CD4-positive, alpha-beta T cell (primary cell): ENCODE measurements around the gene TBC1D16. TPM values are rescaled to one million over a fixed set of nuclear protein-coding genes. Genes with fewer than 3 reads are reported as not detected.

Experiments
- ATAC-seq: fragments of 200-7000 bp; cut with Tn5 transposase; one replicate; pipeline ENCODE4 v1.10.0; 2022; ENCODE audit warnings: mild to moderate bottlenecking; ENCODE audit not compliant: poor library complexity
- CTCF ChIA-PET: fragments of 350-600 bp; sonication (Branson Sonifier 250); formaldehyde crosslinking; loops from one replicate; lab custom pipeline; 2021; ENCODE audit warnings: antibody characterized with exemption, inconsistent platforms; lab: Charles Lee
- POLR2A ChIA-PET: fragments of 350-600 bp; sonication (Branson Sonifier 250); formaldehyde crosslinking; loops from one replicate; lab custom pipeline; 2021; ENCODE audit warnings: antibody characterized with exemption, inconsistent platforms; lab: Charles Lee
- DNase-seq, 14 experiments: peaks; one replicate each; pipeline ENCODE4 v3.0.0-alpha.2; 2013 to 2020; ENCODE audit warnings: mixed read lengths in 2 of 14
- H3K27ac ChIP-seq, 2 donors: one replicate each; pipeline versions ENCODE4 v1.5.1 to v1.7.0; 2013; ENCODE audit warnings: low read length in 2 of 2, low read depth in 1 of 2, mild to moderate bottlenecking in 1 of 2
- H3K27me3 ChIP-seq, 2 experiments: 1 replicate in 1 of 2; 2 replicates in 1 of 2; pipeline versions ENCODE4 v1.6.1 to v1.7.0; 2013; ENCODE audit warnings: low read length in 2 of 2, control low read depth in 1 of 2, mild to moderate bottlenecking in 1 of 2, moderate library complexity in 1 of 2; ENCODE audit not compliant: insufficient read depth in 2 of 2, control insufficient read depth in 1 of 2
- H3K36me3 ChIP-seq: one replicate; pipeline ENCODE4 v1.6.1; 2013; ENCODE audit warnings: low read length, control low read depth; ENCODE audit not compliant: insufficient read depth
- H3K4me1 ChIP-seq: one replicate; pipeline ENCODE4 v1.6.1; 2013; ENCODE audit warnings: low read length, control low read depth; ENCODE audit not compliant: insufficient read depth
- H3K4me3 ChIP-seq: one replicate; pipeline ENCODE4 v1.5.1; 2013; ENCODE audit warnings: mild to moderate bottlenecking, low read length, moderate library complexity
- H3K9me3 ChIP-seq, 2 experiments: 1 replicate in 1 of 2; 2 replicates in 1 of 2; pipeline versions ENCODE4 v1.6.1 to v1.7.0; 2013; ENCODE audit warnings: low read length in 2 of 2, mild to moderate bottlenecking in 2 of 2, control low read depth in 1 of 2, moderate library complexity in 1 of 2; ENCODE audit not compliant: control insufficient read depth in 1 of 2, insufficient read depth in 1 of 2
- H3K27ac Mint-ChIP-seq: one replicate; pipeline ENCODE4 v1.8.0; 2020; ENCODE audit warnings: mixed read lengths
- H3K27me3 Mint-ChIP-seq: one replicate; pipeline ENCODE4 v1.8.0; 2021; ENCODE audit warnings: mixed read lengths
- H3K36me3 Mint-ChIP-seq: one replicate; pipeline ENCODE4 v1.8.0; 2021; ENCODE audit warnings: low read depth, mixed read lengths
- H3K4me1 Mint-ChIP-seq: one replicate; pipeline ENCODE4 v1.8.0; 2021; ENCODE audit warnings: low read depth, mixed read lengths
- H3K4me3 Mint-ChIP-seq: one replicate; pipeline ENCODE4 v1.8.0; 2020; ENCODE audit warnings: mild to moderate bottlenecking, mixed read lengths
- H3K9me3 Mint-ChIP-seq: one replicate; pipeline ENCODE4 v1.8.0; 2020; ENCODE audit warnings: mixed read lengths
- CTCF ChIP-seq: fragments of 200-600 bp; IDR thresholded peaks from one replicate; pipeline ENCODE4 v1.8.0; 2022; ENCODE audit warnings: antibody characterized with exemption, mild to moderate bottlenecking
- intact Hi-C, 2 experiments: fragments of 100-400 bp; cut with DNase I in 1 of 2; cut with micrococcal nuclease in 1 of 2; formaldehyde crosslinking; loops; one replicate each; pipeline versions ENCODE4 v1.15.1 to v1.9.0; 2023 to 2025; cut with DNase I, micrococcal nuclease
- total RNA-seq, 174 experiments: library from RNA in 2 of 174; stranded (reverse) in 2 of 174; gene quantifications; one replicate each; pipeline ENCODE4 v1.2.3 and lab custom pipeline; 2021 to 2026

Gene TBC1D16
- total RNA-seq, 2 experiments from 2014 or later = 1.9 to 2.5 TPM

GRCh38 chr17:79987935-79988184 lies 47.8 kb downstream of the TBC1D16 start:
- Mint-ChIP-seq H3K4me3 (no peak overlapping the region), H3K27ac (peak overlapping the region; percentile 49), H3K4me1 (peaks cover 26% of the 10 kb centered on the region), H3K27me3 (no peaks in the 10 kb centered on the region), H3K36me3 (no peaks in the 10 kb centered on the region), H3K9me3 (no peaks in the 10 kb centered on the region)
- Histone ChIP-seq H3K36me3 (no peaks in the 10 kb centered on the region), H3K27ac (no peak overlapping the region), H3K4me1 (peaks cover 23% of the 10 kb centered on the region), H3K27me3 (no peaks in the 10 kb centered on the region), H3K9me3 (no peaks in the 10 kb centered on the region), H3K4me3 (no peak overlapping the region)
- ATAC-seq = no peak
- no peak for TF ChIP-seq CTCF
- intact Hi-C loops = no loop called here
- CTCF ChIA-PET = no interaction called here
- DNase-seq = no peak
- POLR2A ChIA-PET = no interaction called here

- no peak overlapping the region for H3K4me3 ChIP-seq
- DNase-seq = no peak
These were observed 48.3 kb downstream of the TBC1D16 start for GRCh38 chr17:79987187-79987934.

GRCh38 chr17:79986411-79987186 lies 49.1 kb downstream of the TBC1D16 start:
- no peak overlapping the region for H3K27ac Mint-ChIP-seq
- ATAC-seq = no peak
- ChIA-PET POLR2A (no interaction called here), CTCF (no interaction called here)
- Histone ChIP-seq H3K9me3 (no peaks in the 10 kb centered on the region), H3K36me3 (no peaks in the 10 kb centered on the region), H3K27me3 (no peaks in the 10 kb centered on the region), H3K4me3 (no peak overlapping the region), H3K4me1 (peaks cover 12% of the 10 kb centered on the region), H3K27ac (no peak overlapping the region)
- intact Hi-C loops = no loop called here
- H3K4me3 Mint-ChIP-seq = no peak overlapping the region
- TF ChIP-seq CTCF = no peak
- peaks cover 13% of the 10 kb centered on the region for H3K4me1 Mint-ChIP-seq
- no peak for DNase-seq
- H3K27me3 Mint-ChIP-seq = no peaks in the 10 kb centered on the region
- no peaks in the 10 kb centered on the region for H3K36me3 Mint-ChIP-seq
- no peaks in the 10 kb centered on the region for H3K9me3 Mint-ChIP-seq

More at GRCh38 chr17:79987187-79987934, 48.3 kb downstream of the TBC1D16 start:
- peaks cover 21% of the 10 kb centered on the region for H3K4me1 Mint-ChIP-seq
- no peaks in the 10 kb centered on the region for H3K36me3 Mint-ChIP-seq
- H3K27ac Mint-ChIP-seq = no peak overlapping the region
- Histone ChIP-seq H3K27me3 (no peaks in the 10 kb centered on the region), H3K4me1 (peaks cover 18% of the 10 kb centered on the region), H3K36me3 (no peaks in the 10 kb centered on the region), H3K27ac (no peak overlapping the region), H3K9me3 (no peaks in the 10 kb centered on the region)
- ChIA-PET CTCF (no interaction called here), POLR2A (no interaction called here)
- intact Hi-C loops = no loop called here
- ATAC-seq = no peak
- H3K4me3 Mint-ChIP-seq = no peak overlapping the region
- no peaks in the 10 kb centered on the region for H3K27me3 Mint-ChIP-seq
- H3K9me3 Mint-ChIP-seq = no peaks in the 10 kb centered on the region
- TF ChIP-seq CTCF = no peak
